ENCODE measurements around the gene CPTP. TPM values are rescaled to one million over a fixed set of nuclear protein-coding genes. Genes with fewer than 3 reads are reported as not detected.

The CPTP gene
- total RNA-seq, 2 experiments from 2014 or later, result 8.4 to 11.0 TPM

DNA sequence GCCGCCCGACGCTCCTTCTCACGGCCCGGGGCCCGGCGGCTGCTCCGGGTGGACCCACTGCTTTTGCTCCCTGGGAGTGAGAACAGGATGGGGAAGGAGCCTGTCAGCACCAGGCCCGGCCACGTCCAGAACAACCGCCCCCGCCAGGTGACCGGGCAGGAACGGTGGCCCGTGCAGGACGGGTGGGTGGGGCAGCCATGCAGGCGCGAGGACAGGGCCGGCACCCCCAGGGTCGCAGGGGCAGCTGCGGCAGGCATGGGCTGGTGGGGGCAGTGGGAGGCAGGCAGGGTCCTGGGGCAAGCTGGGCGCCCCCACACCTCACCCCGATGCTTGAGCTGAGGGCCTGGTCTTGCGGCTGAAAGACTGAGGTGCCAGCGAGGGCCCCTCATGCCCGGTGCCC, 11.8 kb downstream of the CPTP start:
- ATAC-seq (no peak), DNase-seq (no peak)
- CTCF ChIA-PET, result no interaction called here
- TF ChIP-seq, protein P1, sequence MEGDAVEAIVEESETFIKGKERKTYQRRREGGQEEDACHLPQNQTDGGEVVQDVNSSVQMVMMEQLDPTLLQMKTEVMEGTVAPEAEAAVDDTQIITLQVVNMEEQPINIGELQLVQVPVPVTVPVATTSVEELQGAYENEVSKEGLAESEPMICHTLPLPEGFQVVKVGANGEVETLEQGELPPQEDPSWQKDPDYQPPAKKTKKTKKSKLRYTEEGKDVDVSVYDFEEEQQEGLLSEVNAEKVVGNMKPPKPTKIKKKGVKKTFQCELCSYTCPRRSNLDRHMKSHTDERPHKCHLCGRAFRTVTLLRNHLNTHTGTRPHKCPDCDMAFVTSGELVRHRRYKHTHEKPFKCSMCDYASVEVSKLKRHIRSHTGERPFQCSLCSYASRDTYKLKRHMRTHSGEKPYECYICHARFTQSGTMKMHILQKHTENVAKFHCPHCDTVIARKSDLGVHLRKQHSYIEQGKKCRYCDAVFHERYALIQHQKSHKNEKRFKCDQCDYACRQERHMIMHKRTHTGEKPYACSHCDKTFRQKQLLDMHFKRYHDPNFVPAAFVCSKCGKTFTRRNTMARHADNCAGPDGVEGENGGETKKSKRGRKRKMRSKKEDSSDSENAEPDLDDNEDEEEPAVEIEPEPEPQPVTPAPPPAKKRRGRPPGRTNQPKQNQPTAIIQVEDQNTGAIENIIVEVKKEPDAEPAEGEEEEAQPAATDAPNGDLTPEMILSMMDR (IDR thresholded peaks at IDR 0.05), result no peak
- Mint-ChIP-seq H3K4me3 (no peak overlapping the region), H3K36me3 (ENCODE audit: low read depth) (peaks cover 16% of the 10 kb centered on the region), H3K4me1 (ENCODE audit: low read depth) (no peaks in the 10 kb centered on the region), H3K27me3 (no peaks in the 10 kb centered on the region), H3K27ac (no peak overlapping the region), H3K9me3 (no peaks in the 10 kb centered on the region)
- POLR2A ChIA-PET, result interaction anchor here (0.9 to 2.9 kb wide), 2 partner anchors 11 to 22 kb away, joined by 3 to 10 read pairs; no protein-coding TSS in a partner anchor
- intact Hi-C loops (cut with micrococcal nuclease), result no loop called here

DNA sequence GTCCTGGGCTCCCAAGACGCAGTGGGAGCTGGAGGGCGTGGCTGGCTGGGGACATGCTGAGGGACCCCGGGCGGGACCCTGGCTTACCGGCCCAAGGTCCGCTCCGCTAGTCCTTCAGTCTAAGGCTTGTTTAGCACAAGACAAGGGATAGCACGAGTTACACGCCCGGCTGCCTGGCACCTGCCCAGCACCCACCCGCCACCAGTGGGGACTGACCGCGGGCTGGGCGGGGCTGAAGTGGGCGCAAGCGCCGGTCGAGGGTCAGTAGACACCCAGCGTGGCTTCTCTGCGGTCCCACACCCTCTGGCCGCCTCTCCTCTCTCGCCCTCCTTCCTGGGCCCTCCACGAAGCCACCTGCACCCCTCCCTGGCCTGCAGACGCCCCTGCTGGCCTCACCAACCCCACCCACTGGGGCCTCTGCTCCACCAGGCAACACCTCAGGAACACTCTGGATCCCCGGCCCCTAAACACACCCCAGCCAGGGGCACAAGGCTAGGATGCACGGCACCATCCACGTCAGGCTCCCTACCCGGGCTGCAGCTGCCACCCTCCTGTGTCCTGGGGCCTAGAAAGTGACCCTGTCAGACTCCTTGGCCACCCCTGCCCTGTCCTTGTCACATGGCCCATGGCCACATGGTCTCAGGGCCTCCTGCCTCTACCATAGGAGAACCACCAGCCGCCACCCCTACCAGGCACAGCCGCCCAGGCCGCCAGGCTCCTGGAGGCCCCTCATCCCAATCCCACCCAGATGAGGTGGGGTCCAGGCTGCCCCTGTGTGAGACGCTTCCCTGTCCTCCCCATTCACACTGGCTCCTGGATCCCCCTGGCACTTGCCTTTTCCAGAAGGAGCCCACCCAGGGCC, 12.6 kb downstream of the CPTP start:
- Mint-ChIP-seq H3K27ac (no peak overlapping the region), H3K4me3 (no peak overlapping the region), H3K27me3 (no peaks in the 10 kb centered on the region), H3K4me1 (ENCODE audit: low read depth) (no peaks in the 10 kb centered on the region), H3K9me3 (no peaks in the 10 kb centered on the region), H3K36me3 (ENCODE audit: low read depth) (peaks cover 16% of the 10 kb centered on the region)
- POLR2A ChIA-PET, result interaction anchor here (0.6 to 1.9 kb wide), 2 partner anchors 11 to 20 kb away, joined by 3 to 8 read pairs; no protein-coding TSS in a partner anchor
- DNase-seq (no peak), ATAC-seq (no peak)
- intact Hi-C loops (cut with micrococcal nuclease), result no loop called here
- CTCF ChIA-PET, result interaction anchor here (1.1 kb wide), 1 partner anchor 35 kb away, joined by 3 read pairs; no protein-coding TSS in a partner anchor
- TF ChIP-seq, protein P1 (IDR thresholded peaks at IDR 0.05), result no peak

DNA sequence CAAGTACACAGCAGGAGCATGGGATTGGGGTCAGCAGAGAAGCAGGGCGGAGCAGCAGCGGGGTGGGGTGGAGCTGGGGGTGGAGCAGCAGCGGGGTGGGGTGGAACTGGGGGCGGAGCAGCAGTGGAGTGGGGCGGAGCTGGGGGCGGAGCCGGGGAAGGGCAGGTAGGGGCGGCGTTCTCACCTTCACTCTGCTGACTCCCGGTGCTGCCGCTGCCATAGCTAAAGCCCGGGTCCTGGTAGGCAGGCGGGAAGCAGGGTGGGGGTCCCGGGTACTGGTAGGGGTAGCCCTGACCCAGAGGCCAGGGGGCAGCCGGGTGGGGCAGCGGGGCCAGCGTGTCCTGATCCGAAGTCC, 13.2 kb downstream of the CPTP start:
- H3K9me3 Mint-ChIP-seq, result no peaks in the 10 kb centered on the region
- TF ChIP-seq, protein P1 (IDR thresholded peaks at IDR 0.05), result no peak
- ChIA-PET CTCF (interaction anchor here (1.1 kb wide), 1 partner anchor 35 kb away, joined by 3 read pairs; no protein-coding TSS in a partner anchor), POLR2A (interaction anchor here (0.6 to 1.9 kb wide), 2 partner anchors 12 to 21 kb away, joined by 3 to 8 read pairs; no protein-coding TSS in a partner anchor)
- H3K4me1 Mint-ChIP-seq (ENCODE audit: low read depth), result no peaks in the 10 kb centered on the region
- H3K36me3 Mint-ChIP-seq (ENCODE audit: low read depth), result peaks cover 16% of the 10 kb centered on the region
- intact Hi-C loops (cut with micrococcal nuclease), result no loop called here
- H3K27ac Mint-ChIP-seq, result no peak overlapping the region
- peak; percentile 52 for DNase-seq
- peak; percentile 81 for ATAC-seq
- no peaks in the 10 kb centered on the region for H3K27me3 Mint-ChIP-seq
- H3K4me3 Mint-ChIP-seq, result no peak overlapping the region

DNA sequence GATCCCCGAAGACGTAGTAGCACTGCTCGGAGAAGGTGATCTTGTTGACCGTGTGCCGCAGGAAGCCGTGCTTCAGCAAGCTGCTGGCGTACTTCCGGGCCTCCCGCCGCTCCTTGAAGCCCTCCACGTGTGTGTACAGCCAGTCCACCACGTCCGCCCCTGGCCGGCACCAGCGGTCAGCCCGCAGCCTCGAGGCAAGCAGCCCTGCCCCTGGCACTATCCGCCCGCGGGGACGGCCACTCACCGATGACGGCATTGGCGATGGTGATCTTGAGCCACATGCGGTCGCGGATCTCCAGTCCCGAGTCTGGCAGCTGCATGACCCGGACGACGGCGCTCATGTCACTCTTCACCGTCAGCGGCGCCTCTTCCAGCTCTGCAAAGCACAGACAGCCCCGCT, 13.7 kb downstream of the CPTP start:
- Mint-ChIP-seq H3K27me3 (no peaks in the 10 kb centered on the region), H3K27ac (no peak overlapping the region)
- intact Hi-C loops (cut with micrococcal nuclease), result no loop called here

More for the DNA sequence above, 13.7 kb downstream of the CPTP start:
- TF ChIP-seq, protein P1 (IDR thresholded peaks at IDR 0.05), result no peak
- ATAC-seq (no peak), DNase-seq (no peak)
- no peaks in the 10 kb centered on the region for H3K4me1 Mint-ChIP-seq (ENCODE audit: low read depth)
- peaks cover 16% of the 10 kb centered on the region for H3K36me3 Mint-ChIP-seq (ENCODE audit: low read depth)
- ChIA-PET POLR2A (interaction anchor here (0.6 to 1.9 kb wide), 2 partner anchors 12 to 21 kb away, joined by 3 to 8 read pairs; no protein-coding TSS in a partner anchor), CTCF (no interaction called here)
- H3K4me3 Mint-ChIP-seq, result no peak overlapping the region
- H3K9me3 Mint-ChIP-seq, result no peaks in the 10 kb centered on the region

Data from activated CD8-positive, alpha-beta T cell treated with anti-CD3 and anti-CD28 coated beads for 36 hours (primary cell).